Measurements from ENCODE around the gene C5.
A peak's percentile ranks its signal among the peaks of the same experiment; 100 is the strongest.

C5 gene

DNA sequence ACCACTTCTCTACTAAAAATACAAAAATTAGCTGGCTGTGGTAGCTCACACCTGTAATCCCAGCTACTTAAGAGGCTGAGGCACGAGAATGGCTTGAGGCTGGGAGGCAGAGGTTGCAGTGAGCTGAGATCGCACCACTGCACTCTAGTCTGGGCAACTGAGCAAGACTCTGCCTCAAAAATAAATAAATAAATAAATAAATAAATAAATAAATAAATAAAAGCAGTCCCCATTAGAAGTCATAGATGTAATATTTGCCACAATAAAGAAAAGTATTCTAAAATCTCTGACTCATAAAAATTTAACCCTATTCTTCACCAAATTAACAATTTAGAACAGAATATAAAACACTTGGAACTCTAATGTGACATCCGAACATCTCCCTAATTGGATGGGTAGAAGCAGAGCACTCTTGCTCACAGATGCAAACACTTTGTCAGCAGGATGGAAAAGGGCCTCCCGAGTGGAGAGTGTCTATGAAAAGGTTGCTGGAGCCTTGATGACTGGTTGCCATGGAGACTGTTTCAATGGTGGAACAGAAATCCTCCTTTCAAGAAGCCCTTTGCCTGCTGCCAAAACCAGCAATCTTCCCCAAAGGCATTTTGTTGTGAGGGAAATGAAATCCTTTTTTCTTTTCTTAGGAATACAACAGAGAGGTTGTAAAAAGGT lies 84.6 kb downstream of the C5 start:
- Histone ChIP-seq H2AFZ (ENCODE audit: low read length, unreplicated experiment) (no peak overlapping the region), H3K36me3 (ENCODE audit: insufficient read depth, low read length) (0 out of 2 replicates have a peak, but pooled peaks cover 3% of the 10 kb centered on the region), H3K4me1 (ENCODE audit: control insufficient read depth, insufficient read depth, low read length, unreplicated experiment) (no peaks in the 10 kb centered on the region), H3K27me3 (ENCODE audit: insufficient read depth, low read length) (no peaks in the 10 kb centered on the region), H3K27ac (ENCODE audit: low read depth, low read length) (no peak overlapping the region), H3K4me3 (ENCODE audit: low read depth, low read length) (no peak overlapping the region), H3K79me2 (ENCODE audit: control insufficient read depth, insufficient read depth, low read length, unreplicated experiment) (no peaks in the 10 kb centered on the region)

GRCh38 chr9:120961936-120962335 lies 88.1 kb downstream of the C5 start:
- Histone ChIP-seq H3K36me3 (ENCODE audit: insufficient read depth, low read length) (peaks cover 9% of the 10 kb centered on the region), H3K27ac (ENCODE audit: low read depth, low read length) (no peak overlapping the region), H3K4me3 (ENCODE audit: low read depth, low read length) (no peak overlapping the region), H3K4me1 (ENCODE audit: control insufficient read depth, insufficient read depth, low read length, unreplicated experiment) (no peaks in the 10 kb centered on the region), H3K79me2 (ENCODE audit: control insufficient read depth, insufficient read depth, low read length, unreplicated experiment) (no peaks in the 10 kb centered on the region), H3K27me3 (ENCODE audit: insufficient read depth, low read length) (no peaks in the 10 kb centered on the region), H2AFZ (ENCODE audit: low read length, unreplicated experiment) (no peak overlapping the region)

GRCh38 chr9:120960001-120960400 lies 90.1 kb downstream of the C5 start:
- H3K36me3 ChIP-seq (ENCODE audit: insufficient read depth, low read length): peaks cover 9% of the 10 kb centered on the region
- H3K4me1 ChIP-seq (ENCODE audit: control insufficient read depth, insufficient read depth, low read length, unreplicated experiment): no peaks in the 10 kb centered on the region
- H3K79me2 ChIP-seq (ENCODE audit: control insufficient read depth, insufficient read depth, low read length, unreplicated experiment): no peaks in the 10 kb centered on the region
- no peak overlapping the region for H2AFZ ChIP-seq (ENCODE audit: low read length, unreplicated experiment)
- H3K27ac ChIP-seq (ENCODE audit: low read depth, low read length): no peak overlapping the region
- H3K4me3 ChIP-seq (ENCODE audit: low read depth, low read length): no peak overlapping the region
- H3K27me3 ChIP-seq (ENCODE audit: insufficient read depth, low read length): no peaks in the 10 kb centered on the region

DNA sequence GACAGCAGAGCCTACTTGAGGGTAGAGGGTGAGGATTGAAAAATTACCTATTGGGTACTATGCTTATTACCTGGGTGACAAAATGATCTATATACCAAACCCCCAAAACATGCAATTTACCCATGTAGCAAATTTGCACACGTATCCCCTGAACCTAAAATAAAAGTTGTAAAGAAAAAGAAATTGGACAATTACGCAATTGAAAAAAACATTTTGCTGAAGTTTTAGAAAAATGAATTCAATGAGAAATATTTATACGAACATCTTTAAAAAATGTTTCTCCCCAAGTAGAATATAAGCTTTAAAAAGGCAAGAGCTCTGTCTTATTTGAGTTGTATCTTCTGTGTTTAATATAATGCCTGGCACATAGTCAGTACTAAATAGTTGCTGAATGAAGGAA lies 93.2 kb downstream of the C5 start:
- no peak overlapping the region for H2AFZ ChIP-seq (ENCODE audit: low read length, unreplicated experiment)
- no peaks in the 10 kb centered on the region for H3K4me1 ChIP-seq (ENCODE audit: control insufficient read depth, insufficient read depth, low read length, unreplicated experiment)
- no peaks in the 10 kb centered on the region for H3K27me3 ChIP-seq (ENCODE audit: insufficient read depth, low read length)
- H3K4me3 ChIP-seq (ENCODE audit: low read depth, low read length): no peak overlapping the region
- H3K79me2 ChIP-seq (ENCODE audit: control insufficient read depth, insufficient read depth, low read length, unreplicated experiment): no peaks in the 10 kb centered on the region
- no peak overlapping the region for H3K27ac ChIP-seq (ENCODE audit: low read depth, low read length)
- peaks cover 9% of the 10 kb centered on the region for H3K36me3 ChIP-seq (ENCODE audit: insufficient read depth, low read length)

DNA sequence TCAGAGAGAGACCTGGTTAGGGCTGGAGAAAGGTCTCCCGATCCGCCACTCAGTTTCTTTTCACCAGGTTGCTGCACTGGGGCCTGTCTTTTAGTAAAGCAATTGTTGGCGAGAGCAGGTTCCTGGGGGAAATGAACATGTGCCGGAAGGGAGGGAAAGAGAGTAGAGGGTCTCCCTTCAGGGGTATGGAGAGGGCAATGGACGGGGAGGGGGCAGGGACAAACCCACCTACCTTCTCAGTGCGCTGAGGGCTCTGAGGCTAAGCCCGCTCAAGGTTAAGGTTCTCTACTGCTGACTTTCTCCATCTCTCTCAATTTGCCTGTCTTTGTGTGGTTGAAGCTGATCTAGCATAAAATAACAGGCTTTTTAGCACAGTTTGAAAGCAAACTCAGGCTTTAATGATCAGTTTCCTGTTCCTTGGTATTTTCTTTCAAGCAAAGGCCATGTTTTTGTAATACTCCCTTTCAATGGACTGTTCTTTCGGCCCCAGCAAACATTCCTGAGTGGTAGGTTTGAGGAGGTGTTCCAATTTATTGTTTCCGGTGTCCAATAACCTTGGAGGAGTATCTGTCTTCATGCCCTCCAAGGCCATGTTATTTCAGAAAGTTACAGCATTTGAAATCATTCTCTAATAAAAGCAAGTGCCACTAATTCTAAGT lies 98.0 kb downstream of the C5 start:
- H3K36me3 ChIP-seq (ENCODE audit: insufficient read depth, low read length): no peaks in the 10 kb centered on the region
- H3K79me2 ChIP-seq (ENCODE audit: control insufficient read depth, insufficient read depth, low read length, unreplicated experiment): no peaks in the 10 kb centered on the region
- no peak overlapping the region for H2AFZ ChIP-seq (ENCODE audit: low read length, unreplicated experiment)
- no peak overlapping the region for H3K4me3 ChIP-seq (ENCODE audit: low read depth, low read length)
- no peaks in the 10 kb centered on the region for H3K27me3 ChIP-seq (ENCODE audit: insufficient read depth, low read length)
- H3K4me1 ChIP-seq (ENCODE audit: control insufficient read depth, insufficient read depth, low read length, unreplicated experiment): peaks cover under 1% of the 10 kb centered on the region
- H3K27ac ChIP-seq (ENCODE audit: low read depth, low read length): no peak overlapping the region

- no peak overlapping the region for H2AFZ ChIP-seq (ENCODE audit: low read length, unreplicated experiment)
- H3K27ac ChIP-seq (ENCODE audit: low read depth, low read length): no peak overlapping the region
- H3K4me3 ChIP-seq (ENCODE audit: low read depth, low read length): no peak overlapping the region
- no peaks in the 10 kb centered on the region for H3K27me3 ChIP-seq (ENCODE audit: insufficient read depth, low read length)
- no peaks in the 10 kb centered on the region for H3K79me2 ChIP-seq (ENCODE audit: control insufficient read depth, insufficient read depth, low read length, unreplicated experiment)
- peaks cover 14% of the 10 kb centered on the region for H3K4me1 ChIP-seq (ENCODE audit: control insufficient read depth, insufficient read depth, low read length, unreplicated experiment)
- H3K36me3 ChIP-seq (ENCODE audit: insufficient read depth, low read length): no peaks in the 10 kb centered on the region
Observed at GRCh38 chr9:120950421-120951388, 99.4 kb downstream of the C5 start.

DNA sequence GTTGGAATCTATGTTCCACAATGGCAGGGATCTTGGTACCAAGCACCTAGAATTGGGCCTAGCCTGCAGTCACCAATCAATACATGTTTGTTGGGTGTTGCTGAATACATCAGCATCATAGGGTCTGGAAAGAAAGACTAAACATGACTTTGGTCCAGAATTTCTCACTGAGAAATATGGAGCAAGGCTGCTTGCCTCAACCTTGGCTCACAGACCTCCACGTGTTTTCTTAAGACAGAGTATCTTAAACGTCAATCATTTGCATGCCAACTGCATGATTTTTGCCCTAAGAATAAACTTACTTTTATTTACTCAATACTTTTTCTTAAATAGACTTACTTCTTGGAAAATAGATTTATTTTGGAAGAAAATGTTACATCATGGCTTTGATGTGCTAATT lies 100.8 kb downstream of the C5 start:
- Histone ChIP-seq H2AFZ (ENCODE audit: low read length, unreplicated experiment) (no peak overlapping the region), H3K36me3 (ENCODE audit: insufficient read depth, low read length) (no peaks in the 10 kb centered on the region), H3K4me1 (ENCODE audit: control insufficient read depth, insufficient read depth, low read length, unreplicated experiment) (peaks cover 21% of the 10 kb centered on the region), H3K27me3 (ENCODE audit: insufficient read depth, low read length) (no peaks in the 10 kb centered on the region), H3K4me3 (ENCODE audit: low read depth, low read length) (no peak overlapping the region), H3K79me2 (ENCODE audit: control insufficient read depth, insufficient read depth, low read length, unreplicated experiment) (no peaks in the 10 kb centered on the region), H3K27ac (ENCODE audit: low read depth, low read length) (no peak overlapping the region)

- Histone ChIP-seq H3K4me1 (ENCODE audit: control insufficient read depth, insufficient read depth, low read length, unreplicated experiment) (peaks cover 21% of the 10 kb centered on the region), H3K4me3 (ENCODE audit: low read depth, low read length) (no peak overlapping the region), H3K79me2 (ENCODE audit: control insufficient read depth, insufficient read depth, low read length, unreplicated experiment) (no peaks in the 10 kb centered on the region), H3K36me3 (ENCODE audit: insufficient read depth, low read length) (no peaks in the 10 kb centered on the region), H2AFZ (ENCODE audit: low read length, unreplicated experiment) (no peak overlapping the region), H3K27ac (ENCODE audit: low read depth, low read length) (no peak overlapping the region), H3K27me3 (ENCODE audit: insufficient read depth, low read length) (no peaks in the 10 kb centered on the region)
Observed at GRCh38 chr9:120948824-120949223, 101.3 kb downstream of the C5 start.

DNA sequence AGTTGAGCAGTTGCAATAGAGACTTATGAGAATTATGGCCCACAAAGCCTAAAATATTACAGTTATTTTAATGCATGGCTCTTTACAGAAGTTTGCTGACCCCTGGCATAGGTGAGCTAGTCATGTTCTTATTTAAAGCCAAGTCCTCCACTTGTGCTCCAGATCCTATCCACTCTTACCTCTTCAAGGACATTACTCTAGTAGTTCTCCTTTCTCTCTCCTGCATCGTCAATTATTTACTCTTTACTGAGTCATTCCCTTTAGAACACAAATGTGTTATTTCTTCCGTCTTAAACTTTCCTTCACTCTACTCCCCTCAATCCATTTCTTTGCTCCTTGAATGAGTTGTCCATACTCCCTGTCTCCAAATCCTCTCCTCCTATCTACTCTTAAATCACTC lies 102.9 kb downstream of the C5 start:
- no peak overlapping the region for H3K4me3 ChIP-seq (ENCODE audit: low read depth, low read length)
- H3K4me1 ChIP-seq (ENCODE audit: control insufficient read depth, insufficient read depth, low read length, unreplicated experiment): peaks cover 29% of the 10 kb centered on the region
- no peaks in the 10 kb centered on the region for H3K36me3 ChIP-seq (ENCODE audit: insufficient read depth, low read length)

GRCh38 chr9:120946259-120946658 lies 103.8 kb downstream of the C5 start:
- H3K4me1 ChIP-seq (ENCODE audit: control insufficient read depth, insufficient read depth, low read length, unreplicated experiment): peaks cover 39% of the 10 kb centered on the region
- H3K36me3 ChIP-seq (ENCODE audit: insufficient read depth, low read length): no peaks in the 10 kb centered on the region
- no peak overlapping the region for H3K4me3 ChIP-seq (ENCODE audit: low read depth, low read length)
- H2AFZ ChIP-seq (ENCODE audit: low read length, unreplicated experiment): peak overlapping the region; percentile 24
- no peaks in the 10 kb centered on the region for H3K27me3 ChIP-seq (ENCODE audit: insufficient read depth, low read length)
- peak overlapping the region; percentile 35 for H3K27ac ChIP-seq (ENCODE audit: low read depth, low read length)
- no peaks in the 10 kb centered on the region for H3K79me2 ChIP-seq (ENCODE audit: control insufficient read depth, insufficient read depth, low read length, unreplicated experiment)

More for the DNA sequence above, 102.9 kb downstream of the C5 start:
- no peak overlapping the region for H3K27ac ChIP-seq (ENCODE audit: low read depth, low read length)
- H2AFZ ChIP-seq (ENCODE audit: low read length, unreplicated experiment): no peak overlapping the region
- no peaks in the 10 kb centered on the region for H3K27me3 ChIP-seq (ENCODE audit: insufficient read depth, low read length)
- H3K79me2 ChIP-seq (ENCODE audit: control insufficient read depth, insufficient read depth, low read length, unreplicated experiment): no peaks in the 10 kb centered on the region
